ENCODE results near the gene ADAMTS10.
"Not testable (repeated sequence)": the region's sequence is repeated elsewhere in the genome, so short reads cannot be mapped to it uniquely, and the experiment has no call there.

Gene ADAMTS10

GRCh38 chr19:8618751-8619150, 8.2 kb upstream of the ADAMTS10 start:
- Histone ChIP-seq H3K27me3 (ENCODE audit: control insufficient read depth in 1 of 2, insufficient read depth in 2 of 2, low read length in 2 of 2) (no peaks in the 10 kb centered on the region), H3K9me3 (ENCODE audit: low read length) (no peaks in the 10 kb centered on the region), H3K9ac (ENCODE audit: low read length) (no peak overlapping the region), H3K4me1 (ENCODE audit: insufficient read depth, low read length) (no peaks in the 10 kb centered on the region), H3K36me3 (ENCODE audit: insufficient read depth, low read length) (no peaks in the 10 kb centered on the region), H3K4me3 (ENCODE audit: low read depth in 1 of 2, low read length in 2 of 2) (no peak overlapping the region), H3K27ac (ENCODE audit: low read depth, low read length) (no peak overlapping the region)

GRCh38 chr19:8617984-8618383, 7.5 kb upstream of the ADAMTS10 start:
- H3K36me3 ChIP-seq (ENCODE audit: insufficient read depth, low read length), result no peaks in the 10 kb centered on the region
- H3K4me3 ChIP-seq (ENCODE audit: low read depth in 1 of 2, low read length in 2 of 2), result no peak overlapping the region
- H3K4me1 ChIP-seq (ENCODE audit: insufficient read depth, low read length), result no peaks in the 10 kb centered on the region
- no peak overlapping the region for H3K9ac ChIP-seq (ENCODE audit: low read length)
- H3K27ac ChIP-seq (ENCODE audit: low read depth, low read length), result no peak overlapping the region
- no peaks in the 10 kb centered on the region for H3K27me3 ChIP-seq (ENCODE audit: control insufficient read depth in 1 of 2, insufficient read depth in 2 of 2, low read length in 2 of 2)
- no peaks in the 10 kb centered on the region for H3K9me3 ChIP-seq (ENCODE audit: low read length)

GRCh38 chr19:8617325-8617724, 6.8 kb upstream of the ADAMTS10 start:
- H3K36me3 ChIP-seq (ENCODE audit: insufficient read depth, low read length); H3K4me1 ChIP-seq (ENCODE audit: insufficient read depth, low read length); H3K27ac ChIP-seq (ENCODE audit: low read depth, low read length); H3K4me3 ChIP-seq (ENCODE audit: low read depth in 1 of 2, low read length in 2 of 2); H3K27me3 ChIP-seq (ENCODE audit: control insufficient read depth in 1 of 2, insufficient read depth in 2 of 2, low read length in 2 of 2); H3K9me3 ChIP-seq (ENCODE audit: low read length); H3K9ac ChIP-seq (ENCODE audit: low read length): not testable (repeated sequence)

- no peak overlapping the region for H3K4me3 ChIP-seq (ENCODE audit: low read depth in 1 of 2, low read length in 2 of 2)
- H3K36me3 ChIP-seq (ENCODE audit: insufficient read depth, low read length), result no peaks in the 10 kb centered on the region
- H3K27ac ChIP-seq (ENCODE audit: low read depth, low read length), result no peak overlapping the region
- no peaks in the 10 kb centered on the region for H3K27me3 ChIP-seq (ENCODE audit: control insufficient read depth in 1 of 2, insufficient read depth in 2 of 2, low read length in 2 of 2)
- H3K9ac ChIP-seq (ENCODE audit: low read length), result no peak overlapping the region
- no peaks in the 10 kb centered on the region for H3K4me1 ChIP-seq (ENCODE audit: insufficient read depth, low read length)
- no peaks in the 10 kb centered on the region for H3K9me3 ChIP-seq (ENCODE audit: low read length)
These were observed 6.3 kb upstream of the ADAMTS10 start for GRCh38 chr19:8616861-8617260.

- Histone ChIP-seq H3K9me3 (ENCODE audit: low read length) (no peaks in the 10 kb centered on the region), H3K4me3 (ENCODE audit: low read depth in 1 of 2, low read length in 2 of 2) (no peak overlapping the region), H3K9ac (ENCODE audit: low read length) (no peak overlapping the region), H3K36me3 (ENCODE audit: insufficient read depth, low read length) (no peaks in the 10 kb centered on the region), H3K27me3 (ENCODE audit: control insufficient read depth in 1 of 2, insufficient read depth in 2 of 2, low read length in 2 of 2) (no peaks in the 10 kb centered on the region), H3K27ac (ENCODE audit: low read depth, low read length) (no peak overlapping the region), H3K4me1 (ENCODE audit: insufficient read depth, low read length) (no peaks in the 10 kb centered on the region)
These were observed 5.5 kb upstream of the ADAMTS10 start for GRCh38 chr19:8615813-8616596.

GRCh38 chr19:8615024-8615423, 4.5 kb upstream of the ADAMTS10 start:
- Histone ChIP-seq H3K36me3 (ENCODE audit: insufficient read depth, low read length) (no peaks in the 10 kb centered on the region), H3K27ac (ENCODE audit: low read depth, low read length) (no peak overlapping the region), H3K4me3 (ENCODE audit: low read depth in 1 of 2, low read length in 2 of 2) (no peak overlapping the region), H3K9ac (ENCODE audit: low read length) (no peak overlapping the region), H3K27me3 (ENCODE audit: control insufficient read depth in 1 of 2, insufficient read depth in 2 of 2, low read length in 2 of 2) (no peaks in the 10 kb centered on the region), H3K4me1 (ENCODE audit: insufficient read depth, low read length) (no peaks in the 10 kb centered on the region), H3K9me3 (ENCODE audit: low read length) (no peaks in the 10 kb centered on the region)

GRCh38 chr19:8614455-8614854, 3.9 kb upstream of the ADAMTS10 start:
- Histone ChIP-seq H3K9ac (ENCODE audit: low read length) (no peak overlapping the region), H3K9me3 (ENCODE audit: low read length) (no peaks in the 10 kb centered on the region), H3K27ac (ENCODE audit: low read depth, low read length) (no peak overlapping the region), H3K4me3 (ENCODE audit: low read depth in 1 of 2, low read length in 2 of 2) (no peak overlapping the region), H3K4me1 (ENCODE audit: insufficient read depth, low read length) (no peaks in the 10 kb centered on the region), H3K27me3 (ENCODE audit: control insufficient read depth in 1 of 2, insufficient read depth in 2 of 2, low read length in 2 of 2) (no peaks in the 10 kb centered on the region), H3K36me3 (ENCODE audit: insufficient read depth, low read length) (no peaks in the 10 kb centered on the region)

- H3K27ac ChIP-seq (ENCODE audit: low read depth, low read length), result no peak overlapping the region
- H3K27me3 ChIP-seq (ENCODE audit: control insufficient read depth in 1 of 2, insufficient read depth in 2 of 2, low read length in 2 of 2), result no peaks in the 10 kb centered on the region
- H3K36me3 ChIP-seq (ENCODE audit: insufficient read depth, low read length), result no peaks in the 10 kb centered on the region
- H3K9ac ChIP-seq (ENCODE audit: low read length), result no peak overlapping the region
- H3K9me3 ChIP-seq (ENCODE audit: low read length), result no peaks in the 10 kb centered on the region
- peaks cover 7% of the 10 kb centered on the region for H3K4me1 ChIP-seq (ENCODE audit: insufficient read depth, low read length)
- no peak overlapping the region for H3K4me3 ChIP-seq (ENCODE audit: low read depth in 1 of 2, low read length in 2 of 2)
These were observed 2.3 kb upstream of the ADAMTS10 start for GRCh38 chr19:8612807-8613171.

- Histone ChIP-seq H3K27ac (ENCODE audit: low read depth, low read length) (no peak overlapping the region), H3K36me3 (ENCODE audit: insufficient read depth, low read length) (no peaks in the 10 kb centered on the region)
These were observed 1.6 kb upstream of the ADAMTS10 start for GRCh38 chr19:8611877-8612806.

GRCh38 chr19:8611391-8611876, 919 bp upstream of the ADAMTS10 start:
- no peak overlapping the region for H3K9ac ChIP-seq (ENCODE audit: low read length)
- no peaks in the 10 kb centered on the region for H3K9me3 ChIP-seq (ENCODE audit: low read length)
- no peaks in the 10 kb centered on the region for H3K36me3 ChIP-seq (ENCODE audit: insufficient read depth, low read length)
- no peak overlapping the region for H3K27ac ChIP-seq (ENCODE audit: low read depth, low read length)
- peaks cover 7% of the 10 kb centered on the region for H3K4me1 ChIP-seq (ENCODE audit: insufficient read depth, low read length)
- H3K27me3 ChIP-seq (ENCODE audit: control insufficient read depth in 1 of 2, insufficient read depth in 2 of 2, low read length in 2 of 2), result no peaks in the 10 kb centered on the region
- H3K4me3 ChIP-seq (ENCODE audit: low read depth in 1 of 2, low read length in 2 of 2), result no peak overlapping the region

More at GRCh38 chr19:8611877-8612806, 1.6 kb upstream of the ADAMTS10 start:
- no peak overlapping the region for H3K4me3 ChIP-seq (ENCODE audit: low read depth in 1 of 2, low read length in 2 of 2)
- H3K4me1 ChIP-seq (ENCODE audit: insufficient read depth, low read length), result peaks cover 7% of the 10 kb centered on the region
- no peaks in the 10 kb centered on the region for H3K9me3 ChIP-seq (ENCODE audit: low read length)
- H3K27me3 ChIP-seq (ENCODE audit: control insufficient read depth in 1 of 2, insufficient read depth in 2 of 2, low read length in 2 of 2), result no peaks in the 10 kb centered on the region
- no peak overlapping the region for H3K9ac ChIP-seq (ENCODE audit: low read length)

- H3K27me3 ChIP-seq (ENCODE audit: control insufficient read depth in 1 of 2, insufficient read depth in 2 of 2, low read length in 2 of 2), result no peaks in the 10 kb centered on the region
- no peak overlapping the region for H3K27ac ChIP-seq (ENCODE audit: low read depth, low read length)
- H3K4me3 ChIP-seq (ENCODE audit: low read depth in 1 of 2, low read length in 2 of 2), result no peak overlapping the region
- H3K4me1 ChIP-seq (ENCODE audit: insufficient read depth, low read length), result peaks cover 7% of the 10 kb centered on the region
- no peaks in the 10 kb centered on the region for H3K9me3 ChIP-seq (ENCODE audit: low read length)
- H3K36me3 ChIP-seq (ENCODE audit: insufficient read depth, low read length), result no peaks in the 10 kb centered on the region
- H3K9ac ChIP-seq (ENCODE audit: low read length), result no peak overlapping the region
These were observed 403 bp upstream of the ADAMTS10 start for GRCh38 chr19:8610936-8611300.
